CD4-positive, alpha-beta T cell treated with Interleukin-21 for 1 hour (primary cell): ENCODE data around the gene WDFY1.
A peak's percentile ranks its signal among the peaks of the same experiment; 100 is the strongest.

ENCODE experiments used
- DNase-seq: peaks from one replicate; pipeline ENCODE4 v3.0.0-alpha.2; 2020

Gene WDFY1, protein sequence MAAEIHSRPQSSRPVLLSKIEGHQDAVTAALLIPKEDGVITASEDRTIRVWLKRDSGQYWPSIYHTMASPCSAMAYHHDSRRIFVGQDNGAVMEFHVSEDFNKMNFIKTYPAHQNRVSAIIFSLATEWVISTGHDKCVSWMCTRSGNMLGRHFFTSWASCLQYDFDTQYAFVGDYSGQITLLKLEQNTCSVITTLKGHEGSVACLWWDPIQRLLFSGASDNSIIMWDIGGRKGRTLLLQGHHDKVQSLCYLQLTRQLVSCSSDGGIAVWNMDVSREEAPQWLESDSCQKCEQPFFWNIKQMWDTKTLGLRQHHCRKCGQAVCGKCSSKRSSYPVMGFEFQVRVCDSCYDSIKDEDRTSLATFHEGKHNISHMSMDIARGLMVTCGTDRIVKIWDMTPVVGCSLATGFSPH

GRCh38 chr2:223944703-223945531 is at the start of gene WDFY1:
Gene WDFY1, minus strand, starts transcription at chr2:223945335. Its CDS starts 51 bp downstream, at chr2:223945284.
- DNase-seq = peak; percentile 79

- no peak for DNase-seq
Measured at GRCh38 chr2:223994562-223995162, 49.5 kb upstream of the WDFY1 start.

DNA sequence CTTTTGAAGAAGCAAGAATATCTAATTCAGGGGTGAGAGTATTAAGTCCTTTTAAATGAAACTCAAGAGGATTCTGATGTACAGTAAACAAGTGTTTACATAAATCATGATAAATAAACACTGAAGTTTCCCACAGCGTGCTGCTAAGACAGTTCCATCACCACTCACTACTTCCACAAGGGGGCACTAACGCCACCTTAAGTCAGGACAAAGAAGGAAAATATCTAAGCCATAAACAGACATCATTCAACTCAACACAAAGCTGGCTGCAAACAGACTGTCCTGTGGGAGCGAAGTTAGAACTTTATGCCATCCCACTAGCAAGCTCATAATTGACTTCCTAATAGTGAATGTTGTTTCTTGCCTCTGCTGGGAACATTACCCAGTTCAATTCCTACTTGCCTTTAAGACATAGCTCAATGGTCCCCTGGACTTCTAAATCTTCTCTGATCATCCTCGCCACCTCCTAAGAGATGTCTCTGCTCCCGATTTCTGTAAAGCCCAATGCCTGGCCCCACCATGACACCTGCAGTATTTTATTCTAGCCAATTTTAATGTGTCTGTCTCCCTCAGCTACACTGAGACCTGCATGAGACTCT is 48.6 kb upstream of the WDFY1 start:
- peak; percentile 64 for DNase-seq

GRCh38 chr2:223991611-223992010 is 46.5 kb upstream of the WDFY1 start:
- DNase-seq = no peak

DNA sequence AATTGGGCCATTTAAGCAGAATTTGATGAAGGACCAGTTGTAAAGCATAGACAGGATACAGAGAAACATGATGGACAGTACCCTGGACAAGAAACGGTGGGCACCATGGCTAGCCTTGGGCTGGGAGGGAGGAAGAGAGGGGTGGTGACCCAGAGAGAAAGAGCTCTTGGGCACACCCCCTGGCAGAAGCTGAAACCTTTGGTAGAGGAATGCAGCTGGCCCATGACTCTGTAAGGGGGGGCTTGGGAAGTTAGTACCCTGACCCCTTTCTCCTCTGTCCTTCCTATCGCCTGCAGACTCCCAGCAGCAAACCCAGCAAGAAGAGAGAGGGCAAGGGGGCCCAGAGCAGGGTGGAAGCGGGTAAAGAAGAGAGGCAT is 44.7 kb upstream of the WDFY1 start:
- DNase-seq = no peak

DNA sequence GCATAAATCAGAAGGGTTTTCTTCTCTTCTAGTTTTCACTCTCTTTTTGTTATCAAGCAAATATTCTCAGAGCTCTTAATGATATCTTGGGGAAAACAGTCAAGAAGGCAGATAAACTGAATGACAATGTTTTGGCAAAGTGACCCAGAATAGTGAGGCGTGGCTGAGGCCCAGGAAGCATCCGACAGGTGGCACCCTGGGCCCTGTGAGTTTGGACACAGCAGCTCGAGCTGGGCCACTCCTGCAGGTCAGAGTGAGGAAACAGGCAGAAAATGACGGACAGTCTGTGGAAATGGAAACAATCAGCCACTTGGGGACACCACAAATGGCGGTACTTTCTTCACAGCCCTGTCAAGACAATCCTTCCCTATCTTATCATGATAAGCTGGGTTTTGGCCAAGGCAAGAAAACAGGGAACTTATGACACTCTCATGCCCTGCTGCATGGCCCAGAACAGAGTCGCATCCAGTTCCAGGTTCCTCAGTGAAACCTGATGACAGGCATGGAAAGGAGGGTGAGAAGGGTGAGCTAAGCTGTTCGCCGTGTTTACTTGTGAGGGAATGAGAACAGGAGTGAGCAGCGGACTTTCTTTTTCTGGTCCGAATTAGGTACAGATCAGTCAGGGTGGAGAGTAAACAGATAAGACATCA is 44.2 kb upstream of the WDFY1 start:
- DNase-seq = no peak

- DNase-seq = no peak
Measured at GRCh38 chr2:223981241-223981640, 36.1 kb upstream of the WDFY1 start.

- no peak for DNase-seq
Measured at GRCh38 chr2:223980803-223981202, 35.7 kb upstream of the WDFY1 start.

DNA sequence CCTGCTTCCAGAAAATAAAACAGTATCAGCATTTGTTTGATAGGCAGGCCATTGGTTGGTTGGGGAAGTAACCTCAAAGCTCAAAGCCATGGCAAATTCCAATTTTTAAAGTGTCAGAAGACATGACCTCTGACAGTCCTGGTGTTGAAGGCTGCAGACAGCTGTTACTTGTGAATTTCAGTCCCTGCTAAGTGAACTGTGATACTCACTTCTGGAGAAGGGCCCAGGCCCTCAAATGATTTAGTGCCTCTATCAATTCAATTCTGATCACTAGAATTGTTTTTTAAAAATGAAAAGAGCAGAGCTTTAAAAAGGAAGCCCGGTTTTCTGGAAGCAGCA is 35.2 kb upstream of the WDFY1 start:
- no peak for DNase-seq

DNA sequence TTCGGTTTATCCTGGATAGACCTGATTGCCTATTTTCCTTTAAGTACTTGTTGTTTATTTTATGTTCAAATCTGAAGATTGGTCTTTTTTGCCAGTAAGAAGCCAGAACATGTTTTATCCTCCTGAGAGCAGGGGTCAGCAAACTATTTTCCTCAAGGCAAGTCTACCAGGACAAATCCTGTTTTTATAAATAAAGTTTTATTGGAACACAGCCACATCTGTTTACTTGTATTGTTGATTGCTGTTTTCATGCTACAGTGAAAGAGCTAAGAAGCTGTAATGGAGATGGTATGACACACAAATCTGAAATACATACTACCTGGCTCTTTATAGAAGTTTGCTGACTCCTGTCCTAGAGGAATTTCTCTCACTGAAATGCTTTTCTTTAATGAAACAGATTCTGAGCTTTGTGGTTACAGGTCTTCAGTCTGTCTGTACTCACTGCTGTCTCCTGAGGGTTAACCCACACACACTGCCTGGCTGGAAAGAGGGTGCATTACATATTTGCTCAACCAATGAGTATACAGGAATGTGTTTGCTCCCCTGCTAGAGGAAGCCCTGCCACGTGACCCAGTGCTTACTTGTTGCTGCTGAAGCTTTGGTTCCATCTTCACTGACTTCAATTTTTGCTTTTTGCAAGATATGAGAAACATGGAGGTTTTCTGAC is 34.7 kb upstream of the WDFY1 start:
- DNase-seq = no peak

DNA sequence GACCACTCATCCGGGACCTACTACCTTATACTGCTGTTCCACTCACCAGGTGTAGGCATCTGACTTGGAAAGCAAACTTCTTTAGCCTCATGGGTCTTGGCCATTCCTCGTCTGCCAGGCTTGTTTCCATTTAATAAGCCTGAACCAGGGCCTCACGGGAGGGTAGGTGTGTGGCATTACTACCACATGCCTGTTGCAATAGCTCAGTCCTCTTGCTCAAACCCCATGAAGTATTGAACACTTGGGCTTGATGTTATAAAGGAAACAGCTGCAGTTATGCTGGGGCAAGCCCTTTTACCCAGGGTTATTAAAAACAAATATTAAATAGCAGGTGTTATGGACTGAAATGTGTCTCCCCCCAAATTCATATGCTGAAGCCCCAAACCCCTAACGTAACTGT is 33.3 kb upstream of the WDFY1 start:
- no peak for DNase-seq

GRCh38 chr2:223976635-223977226 is 31.6 kb upstream of the WDFY1 start:
- no peak for DNase-seq

DNA sequence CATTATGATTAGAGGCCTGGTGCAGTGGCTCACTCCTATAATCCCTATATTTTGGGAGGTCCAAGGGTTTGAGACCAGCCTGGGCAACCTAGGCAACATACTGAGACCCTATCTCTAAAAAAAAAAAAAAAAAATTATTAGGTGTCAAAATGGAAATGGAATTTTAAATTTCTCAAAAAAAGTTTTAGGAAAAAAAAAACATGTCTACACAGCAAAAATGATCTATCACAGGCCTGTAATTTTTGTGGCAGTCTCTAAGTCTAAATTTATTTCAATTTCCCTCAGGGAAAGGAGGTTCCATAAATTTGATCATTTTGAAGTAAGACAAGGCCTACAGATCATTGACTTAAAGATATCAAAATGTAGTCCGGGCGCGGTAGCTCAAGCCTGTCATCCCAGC is 28.5 kb upstream of the WDFY1 start:
- DNase-seq = no peak

- DNase-seq = no peak
Measured at GRCh38 chr2:223972656-223973102, 27.5 kb upstream of the WDFY1 start.

GRCh38 chr2:223971731-223972130 is 26.6 kb upstream of the WDFY1 start:
- no peak for DNase-seq

GRCh38 chr2:223970343-223971128 is 25.4 kb upstream of the WDFY1 start:
- DNase-seq = peak; percentile 69

GRCh38 chr2:223969856-223970255 is 24.7 kb upstream of the WDFY1 start:
- DNase-seq = no peak

- DNase-seq = no peak
Measured at GRCh38 chr2:223969315-223969714, 24.2 kb upstream of the WDFY1 start.

DNA sequence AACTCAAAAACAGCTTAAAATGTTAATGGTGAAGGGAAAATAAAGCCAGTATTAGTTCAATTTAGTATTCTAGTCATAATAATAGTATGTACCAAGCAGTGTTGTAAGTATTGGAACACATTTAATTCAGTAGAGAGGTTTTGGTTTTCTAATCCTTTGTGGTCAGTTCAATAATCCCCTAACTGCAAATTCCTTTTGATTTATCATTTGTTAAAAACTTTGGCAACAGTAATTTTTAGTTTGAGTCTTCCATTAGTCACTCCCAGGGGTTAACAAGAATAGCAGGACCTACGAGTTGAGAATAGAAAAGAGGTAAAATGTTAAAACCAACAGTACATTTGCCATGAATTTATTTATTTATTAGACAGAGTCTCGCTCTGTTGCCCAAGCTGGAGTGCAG is 22.8 kb upstream of the WDFY1 start:
- DNase-seq = no peak

- DNase-seq = no peak
Measured at GRCh38 chr2:223959688-223960087, 14.6 kb upstream of the WDFY1 start.
